ENCODE data around the gene LRWD1.

- TF ChIP-seq CTCF (IDR thresholded peaks at IDR 0.05; ENCODE audit: low read length) (no peak), EZH2 (IDR thresholded peaks at IDR 0.05; ENCODE audit: borderline replicate concordance, low read length) (no peak)
Measured at GRCh38 chr7:102417105-102417504, 47.7 kb upstream of the LRWD1 start.
